HG02759 (cell line): ENCODE measurements around the gene ABCA7.
"Not testable (repeated sequence)": the region's sequence is repeated elsewhere in the genome, so short reads cannot be mapped to it uniquely, and the experiment has no call there.

Experiments
- ATAC-seq: cut with Tn5 transposase; IDR thresholded peaks from one replicate; pipeline ENCODE4 v1.9.1; 2021; ENCODE audit warnings: mild to moderate bottlenecking, moderate library complexity; ENCODE audit not compliant: unreplicated experiment

The ABCA7 gene

DNA sequence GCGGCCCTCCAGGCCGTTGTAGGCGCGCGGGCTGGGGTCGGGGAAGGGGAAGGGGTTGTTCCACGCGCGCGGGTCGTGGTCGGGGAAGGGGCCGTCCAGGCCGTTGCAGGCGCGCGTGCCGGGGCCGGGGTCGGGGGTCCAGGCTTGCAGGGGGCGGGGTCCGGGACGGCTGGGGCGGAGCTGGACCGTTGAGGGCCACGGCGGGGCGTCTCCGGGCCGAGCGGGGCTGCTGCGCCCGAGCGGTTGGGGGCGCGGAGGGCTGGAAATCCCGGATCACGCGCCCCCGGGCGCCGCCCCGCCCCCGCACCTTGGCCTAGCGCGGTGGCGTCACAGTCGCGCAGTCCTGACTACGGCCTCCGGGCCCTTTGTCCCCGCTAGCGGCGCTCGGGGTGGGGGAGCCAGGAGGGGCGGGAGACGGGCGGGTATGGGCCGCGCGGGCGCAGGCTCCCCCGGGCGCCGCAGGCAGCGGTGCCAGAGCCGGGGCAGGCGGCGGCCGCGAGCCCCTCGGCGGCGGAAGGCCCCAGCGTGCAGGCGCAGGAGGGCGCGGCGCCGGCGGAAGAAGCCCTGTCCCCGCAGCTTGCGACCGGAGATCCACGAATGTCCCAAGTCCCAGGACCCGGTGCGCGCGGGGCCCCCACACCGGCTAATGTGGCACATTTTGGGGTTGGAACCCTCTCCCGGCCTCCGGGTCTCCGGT lies 64.6 kb downstream of the ABCA7 start:
- peak; percentile 21 for ATAC-seq

DNA sequence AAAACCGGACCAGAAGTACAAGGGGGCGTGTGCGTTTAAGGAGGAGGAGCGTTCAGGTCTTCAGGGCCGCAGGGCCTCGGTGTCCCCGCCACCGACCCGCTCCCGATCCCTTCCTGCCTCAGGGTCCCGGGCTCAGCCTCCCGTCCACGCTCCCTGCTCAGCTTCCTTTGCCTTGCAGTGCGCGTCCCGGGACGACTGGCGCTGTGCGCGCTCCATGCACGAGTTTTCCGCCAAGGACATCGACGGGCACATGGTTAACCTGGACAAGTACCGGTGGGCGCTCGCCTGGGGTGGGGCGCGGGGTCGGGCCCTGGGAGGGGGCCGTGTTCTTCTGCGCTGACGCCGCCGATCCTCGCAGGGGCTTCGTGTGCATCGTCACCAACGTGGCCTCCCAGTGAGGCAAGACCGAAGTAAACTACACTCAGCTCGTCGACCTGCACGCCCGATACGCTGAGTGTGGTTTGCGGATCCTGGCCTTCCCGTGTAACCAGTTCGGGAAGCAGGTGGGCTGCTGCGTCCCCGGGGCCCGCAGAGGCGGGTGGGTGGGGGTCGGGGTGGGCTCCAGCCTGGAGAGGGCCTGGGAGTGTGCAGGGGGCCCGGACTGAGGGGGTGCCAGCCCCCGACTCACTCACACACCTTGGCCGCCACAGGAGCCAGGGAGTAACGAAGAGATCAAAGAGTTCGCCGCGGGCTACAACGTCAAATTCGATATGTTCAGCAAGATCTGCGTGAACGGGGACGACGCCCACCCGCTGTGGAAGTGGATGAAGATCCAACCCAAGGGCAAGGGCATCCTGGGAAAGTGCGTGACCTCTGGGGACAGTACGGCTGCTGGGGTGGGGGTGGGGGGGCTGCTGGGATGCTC lies 65.3 kb downstream of the ABCA7 start:
- no peak for ATAC-seq

DNA sequence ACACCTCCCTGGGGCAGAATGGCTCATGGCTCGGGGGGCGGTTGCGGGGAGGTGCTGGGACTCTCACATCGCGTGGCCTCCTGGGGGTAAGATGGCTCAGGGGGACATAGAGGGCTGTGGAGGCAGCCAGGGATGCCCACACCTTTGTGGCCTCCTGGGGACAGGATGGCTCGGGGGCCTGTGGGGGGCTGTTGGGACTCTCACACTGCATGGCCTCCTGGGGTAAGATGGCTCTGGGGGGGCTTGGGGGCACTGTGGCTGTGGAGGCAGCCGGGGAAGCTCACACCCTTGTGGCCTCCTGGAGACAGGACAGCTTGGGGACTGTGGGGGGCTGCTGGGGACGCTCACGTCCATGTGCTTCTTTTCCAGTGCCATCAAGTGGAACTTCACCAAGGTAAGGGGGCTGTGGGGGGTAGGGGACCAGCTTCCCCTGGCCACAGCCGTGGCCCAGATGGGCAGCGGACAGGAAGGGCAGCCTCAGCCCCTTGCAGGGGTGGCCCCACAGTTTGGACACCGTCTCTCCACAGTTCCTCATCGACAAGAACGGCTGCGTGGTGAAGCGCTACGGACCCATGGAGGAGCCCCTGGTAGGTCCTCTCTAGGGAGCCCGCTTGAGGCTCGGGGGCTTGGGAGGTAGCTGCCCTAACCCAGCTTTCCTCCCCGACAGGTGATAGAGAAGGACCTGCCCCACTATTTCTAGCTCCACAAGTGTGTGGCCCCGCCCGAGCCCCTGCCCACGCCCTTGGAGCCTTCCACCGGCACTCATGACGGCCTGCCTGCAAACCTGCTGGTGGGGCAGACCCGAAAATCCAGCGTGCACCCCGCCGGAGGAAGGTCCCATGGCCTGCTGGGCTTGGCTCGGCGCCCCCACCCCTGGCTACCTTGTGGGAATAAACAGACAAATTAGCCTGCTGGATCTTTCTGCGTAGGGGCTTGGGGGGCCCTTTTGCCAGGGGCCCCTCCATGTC lies 66.2 kb downstream of the ABCA7 start:
- ATAC-seq, result no peak

DNA sequence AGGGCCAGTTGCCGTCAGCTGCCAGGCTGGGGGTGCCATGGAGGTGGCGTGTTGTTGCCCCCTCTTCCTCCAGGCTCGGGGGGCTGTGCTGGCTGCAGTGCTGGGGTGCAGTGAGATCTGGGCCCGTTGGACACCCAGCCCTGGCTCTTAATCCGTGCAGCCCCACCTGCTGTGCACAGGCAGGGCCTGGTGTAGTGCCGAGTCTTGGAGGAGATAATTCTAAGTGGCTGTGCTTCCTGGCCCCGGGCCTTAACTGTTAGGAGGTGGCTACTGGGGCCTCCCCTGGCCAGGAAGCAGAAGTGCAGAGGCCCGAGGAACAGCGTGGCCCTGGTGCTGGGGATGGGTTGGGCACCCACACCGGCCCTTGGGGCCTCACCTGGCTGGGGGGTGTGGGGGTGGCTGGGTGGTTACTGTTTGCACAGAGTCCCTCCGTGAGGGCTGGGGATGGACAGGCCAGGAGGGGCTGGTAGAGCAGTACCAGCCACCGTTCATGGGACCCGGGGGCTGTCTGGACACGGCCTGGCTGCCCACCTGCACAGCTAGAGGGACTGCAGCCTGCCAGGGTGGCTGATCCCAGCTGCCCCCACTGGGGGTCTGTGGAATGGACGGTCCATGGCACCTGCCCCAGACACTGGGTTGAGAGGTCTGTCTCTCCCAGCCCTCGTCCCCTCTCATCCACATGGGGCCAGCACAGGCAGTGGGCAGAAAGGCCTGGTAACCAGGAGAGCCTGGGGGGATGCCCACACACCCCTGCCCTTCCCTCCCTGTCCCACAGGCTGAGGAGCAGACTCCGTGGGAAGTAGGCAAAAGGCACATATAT lies 67.1 kb downstream of the ABCA7 start:
- no peak for ATAC-seq

DNA sequence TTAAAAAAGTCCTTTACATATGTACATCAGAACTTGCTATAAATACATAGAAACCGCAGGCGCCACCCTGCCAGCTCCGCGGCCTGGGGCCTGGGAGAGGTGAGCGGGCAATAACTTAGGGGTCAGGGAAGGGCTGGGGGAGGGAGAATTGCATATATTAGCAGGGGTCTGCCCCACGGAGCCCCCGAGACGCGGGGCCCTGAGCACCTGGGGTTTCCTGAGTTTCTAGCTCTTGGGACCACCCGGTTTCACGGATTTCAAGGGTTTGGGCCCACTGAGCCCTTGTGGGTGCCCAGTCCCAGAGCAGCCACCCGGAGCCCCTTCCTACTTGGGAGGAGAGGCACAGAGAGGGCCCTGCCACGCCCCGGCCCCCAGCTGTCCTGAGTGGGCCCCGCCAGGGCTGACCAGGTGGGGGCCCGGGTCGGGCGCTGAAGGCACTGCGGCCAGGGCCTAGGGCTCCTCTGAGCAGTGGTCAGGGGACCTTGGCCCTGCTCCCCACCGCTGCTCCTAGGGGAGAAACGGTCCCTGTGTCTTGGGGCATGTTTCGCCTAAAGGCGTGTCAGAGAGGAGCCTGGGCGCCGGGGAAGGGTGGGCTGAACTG lies 67.9 kb downstream of the ABCA7 start:
- ATAC-seq, result no peak

DNA sequence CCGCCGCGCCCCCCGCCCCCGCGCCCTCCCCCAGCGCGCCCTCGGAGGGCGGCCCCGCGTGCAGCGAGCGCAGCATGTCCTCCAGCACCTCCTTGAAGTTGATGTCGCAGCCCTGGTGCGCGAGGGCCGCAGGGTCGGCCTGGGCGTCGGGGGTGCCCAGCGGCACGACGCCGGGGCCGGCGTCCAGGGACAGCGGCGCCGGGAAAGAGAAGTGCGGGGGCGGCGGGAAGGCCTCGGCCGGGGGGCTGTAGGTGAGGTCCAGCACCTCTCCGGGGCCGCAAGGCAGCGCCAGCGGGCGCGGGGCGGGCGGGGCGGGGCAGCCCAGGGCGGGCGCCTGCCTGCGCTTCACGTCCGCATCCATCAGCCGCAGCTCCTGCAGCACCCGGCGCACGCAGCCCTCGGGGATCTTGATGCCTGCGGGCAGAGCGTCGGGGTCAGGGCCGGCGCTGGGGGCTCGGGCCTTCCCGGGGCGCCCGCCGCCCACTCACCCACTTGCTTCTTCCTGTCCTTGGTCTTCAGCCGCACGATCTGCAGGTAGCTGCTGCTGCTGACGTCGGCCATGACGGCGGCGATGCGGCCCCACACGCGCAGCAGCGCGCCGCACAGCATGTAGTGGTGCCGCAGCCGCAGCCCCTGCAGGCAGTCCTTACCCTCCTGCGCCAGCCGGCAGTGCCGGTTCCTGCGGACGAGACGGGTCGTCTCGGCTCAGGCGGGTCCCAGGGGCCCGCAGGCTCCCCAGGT lies 68.6 kb downstream of the ABCA7 start:
- no peak for ATAC-seq

DNA sequence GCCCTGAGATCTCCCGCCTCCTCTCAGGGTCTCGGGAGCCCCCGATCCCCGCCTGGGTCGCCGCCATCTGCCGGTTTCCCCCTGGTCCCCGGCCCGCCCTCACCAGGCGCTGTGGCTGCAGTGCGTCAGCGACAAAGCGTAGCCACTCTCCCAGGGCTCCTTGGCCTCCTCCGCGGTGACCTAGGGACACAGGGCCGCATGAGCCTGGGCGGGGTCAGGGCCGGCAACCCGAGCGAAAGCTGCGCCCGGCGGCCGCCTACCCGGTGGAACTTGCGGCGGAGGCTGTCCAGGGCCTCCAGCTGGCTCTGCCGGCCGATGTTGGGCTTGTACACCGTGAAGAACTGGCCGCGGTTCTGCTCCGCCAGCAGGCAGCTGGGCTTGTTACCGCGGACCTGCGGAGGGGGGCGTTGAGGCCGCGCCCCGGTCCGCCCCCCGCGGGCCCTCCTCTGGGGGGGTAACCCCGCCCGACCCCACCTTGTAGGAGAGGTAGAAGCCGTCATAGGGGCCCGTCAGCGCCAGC lies 69.2 kb downstream of the ABCA7 start:
- ATAC-seq, result no peak

DNA sequence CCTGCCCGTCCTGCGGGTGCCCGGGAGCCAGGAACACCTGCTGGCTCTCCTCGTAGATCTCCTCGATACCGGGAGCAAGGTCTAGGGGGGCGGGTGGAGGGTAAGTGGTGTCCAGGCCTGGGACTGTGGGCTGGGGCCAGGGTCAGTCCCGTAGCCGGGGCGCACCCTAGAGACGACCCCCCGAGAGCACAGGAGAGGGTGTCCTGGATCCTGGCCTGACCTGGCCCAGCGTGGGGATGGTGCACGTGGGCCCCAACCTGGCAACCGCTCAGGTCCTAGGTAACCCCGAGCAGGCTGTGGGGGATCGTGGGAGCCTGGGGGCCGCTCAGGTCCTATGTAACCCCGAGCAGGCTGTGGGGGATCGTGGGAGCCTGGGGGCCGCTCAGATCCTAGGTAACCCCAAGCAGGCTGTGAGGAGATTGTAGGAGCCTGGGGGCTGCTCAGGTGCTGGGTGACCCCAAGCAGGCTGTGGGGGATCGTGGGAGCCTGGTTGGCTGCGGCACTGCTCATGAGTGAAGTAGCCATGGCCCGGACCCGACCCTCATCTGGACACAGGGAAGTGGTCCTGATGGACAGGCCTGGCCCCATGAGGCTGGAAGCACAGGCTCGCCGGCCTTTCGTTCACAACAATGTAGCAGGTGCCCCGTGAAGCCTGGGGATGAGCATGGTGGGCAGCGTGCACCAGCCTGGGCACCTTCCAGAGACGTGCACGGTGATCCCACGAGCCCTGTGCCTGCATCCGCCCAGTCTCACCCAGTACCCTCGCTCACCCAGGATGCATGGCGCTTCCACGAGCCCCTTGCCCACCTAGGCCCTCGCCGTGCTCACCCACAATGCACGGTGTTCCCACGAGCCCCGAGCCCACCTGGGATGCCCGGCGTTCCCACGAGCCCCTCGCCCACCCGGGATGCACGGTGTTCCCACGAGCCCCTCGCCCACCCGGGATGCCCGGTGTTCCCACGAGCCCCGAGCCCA lies 70.1 kb downstream of the ABCA7 start:
- ATAC-seq, result no peak

DNA sequence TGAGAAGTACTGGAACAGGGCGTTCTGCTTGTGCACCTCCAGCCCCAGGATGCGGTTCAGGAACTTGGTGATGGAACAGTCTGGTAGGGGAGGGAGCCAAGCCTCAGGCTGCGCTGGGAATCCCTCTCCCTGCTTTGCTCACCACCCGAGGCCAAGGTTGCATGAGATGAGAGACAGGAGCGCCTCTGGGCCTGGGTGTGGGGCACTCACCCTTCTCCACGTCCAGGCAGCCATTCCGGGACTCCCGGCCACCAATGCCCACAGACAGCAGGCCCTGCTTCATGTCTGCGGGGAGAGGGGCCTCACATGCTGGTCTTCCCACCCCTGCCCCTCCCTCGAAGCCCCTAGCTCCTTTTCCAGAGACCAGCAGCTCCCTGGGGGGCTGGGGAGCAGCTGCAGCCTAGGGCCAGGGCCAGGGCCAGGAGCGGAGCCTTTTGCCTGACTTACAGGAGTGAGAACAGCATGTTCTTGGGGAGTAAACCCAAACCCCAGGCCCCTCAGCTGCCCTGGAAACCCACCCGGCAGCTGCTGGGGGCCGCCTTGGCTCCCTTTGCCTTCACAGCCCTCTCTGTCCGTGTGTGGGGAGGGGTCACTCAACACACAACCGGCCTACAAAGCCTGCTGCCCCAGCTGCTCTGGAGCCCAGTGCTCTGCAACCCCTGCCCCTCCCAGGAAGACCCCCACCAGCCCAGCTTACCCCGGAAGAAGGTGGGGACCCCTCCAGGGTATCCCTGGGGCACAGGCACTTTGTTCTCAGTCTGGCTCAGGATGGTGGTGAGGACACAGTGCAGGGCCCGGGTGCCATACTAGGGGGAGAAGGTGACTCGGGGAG lies 71.1 kb downstream of the ABCA7 start:
- no peak for ATAC-seq

DNA sequence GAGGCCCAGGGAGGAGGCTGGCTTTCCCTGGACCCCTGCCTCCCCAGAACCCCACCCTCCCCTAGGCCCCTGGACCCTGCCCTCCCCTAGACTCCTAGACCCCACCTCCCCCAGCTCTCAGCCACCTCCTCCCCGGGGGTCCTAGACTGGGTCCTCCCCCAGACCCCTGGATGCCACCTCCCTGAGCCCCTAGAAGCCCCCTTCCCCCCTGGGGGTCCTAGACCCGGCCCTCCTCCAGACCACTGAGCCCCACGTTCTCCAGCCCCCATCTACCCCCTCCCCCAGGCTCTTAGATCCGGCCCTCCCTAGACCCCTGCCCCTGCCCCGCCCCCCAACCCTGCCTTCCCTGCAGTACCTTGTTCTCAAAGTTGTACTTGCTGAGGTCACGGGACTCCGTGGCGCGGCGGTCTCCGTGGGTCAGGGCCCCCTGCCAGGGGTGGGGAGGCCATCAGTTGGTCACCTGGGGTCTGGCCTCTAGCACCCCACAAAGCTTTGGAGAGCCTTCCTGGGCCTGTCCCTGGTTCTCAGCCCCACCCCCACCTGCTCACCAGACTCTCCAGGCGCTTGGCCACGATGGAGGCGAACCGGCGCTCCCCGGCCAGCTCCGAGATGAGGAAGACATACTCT lies 71.8 kb downstream of the ABCA7 start:
- no peak for ATAC-seq

DNA sequence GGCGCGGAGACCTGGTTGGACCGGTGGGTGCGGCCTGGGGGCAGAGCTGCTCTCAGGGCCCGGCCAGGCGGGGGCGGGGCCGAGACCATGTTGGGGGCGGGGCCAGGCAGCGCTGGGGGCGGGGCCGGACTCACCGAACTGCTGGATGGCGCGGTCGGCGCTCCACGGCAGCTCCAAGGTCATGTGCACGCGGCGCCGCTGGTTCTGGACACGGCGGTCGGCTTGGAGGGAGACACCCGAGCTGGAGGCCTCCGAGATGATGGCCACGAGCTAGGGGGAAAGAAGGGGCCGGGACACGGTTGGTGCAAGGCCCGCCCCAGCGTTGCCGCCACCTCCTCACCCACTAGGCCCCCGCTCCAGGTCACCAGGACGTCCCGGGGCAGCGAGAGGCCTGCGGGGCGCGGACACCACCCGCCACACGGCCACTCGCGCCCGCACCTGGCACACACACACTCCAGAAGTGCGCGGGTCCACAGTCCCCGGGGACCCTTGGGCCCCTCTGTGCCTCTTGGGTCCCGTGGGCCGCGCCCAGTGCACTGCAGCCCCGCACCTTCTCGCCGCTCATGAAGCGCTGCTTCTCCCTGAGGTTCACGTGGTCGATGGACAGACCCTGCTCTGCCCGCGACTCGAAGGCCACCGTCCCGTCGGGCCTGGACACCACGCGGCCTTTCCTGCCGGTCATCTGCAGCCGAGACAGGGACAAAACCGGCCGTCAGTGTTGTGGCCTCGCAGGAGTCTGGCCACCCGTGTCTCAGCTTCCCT lies 72.5 kb downstream of the ABCA7 start:
- ATAC-seq, result no peak

DNA sequence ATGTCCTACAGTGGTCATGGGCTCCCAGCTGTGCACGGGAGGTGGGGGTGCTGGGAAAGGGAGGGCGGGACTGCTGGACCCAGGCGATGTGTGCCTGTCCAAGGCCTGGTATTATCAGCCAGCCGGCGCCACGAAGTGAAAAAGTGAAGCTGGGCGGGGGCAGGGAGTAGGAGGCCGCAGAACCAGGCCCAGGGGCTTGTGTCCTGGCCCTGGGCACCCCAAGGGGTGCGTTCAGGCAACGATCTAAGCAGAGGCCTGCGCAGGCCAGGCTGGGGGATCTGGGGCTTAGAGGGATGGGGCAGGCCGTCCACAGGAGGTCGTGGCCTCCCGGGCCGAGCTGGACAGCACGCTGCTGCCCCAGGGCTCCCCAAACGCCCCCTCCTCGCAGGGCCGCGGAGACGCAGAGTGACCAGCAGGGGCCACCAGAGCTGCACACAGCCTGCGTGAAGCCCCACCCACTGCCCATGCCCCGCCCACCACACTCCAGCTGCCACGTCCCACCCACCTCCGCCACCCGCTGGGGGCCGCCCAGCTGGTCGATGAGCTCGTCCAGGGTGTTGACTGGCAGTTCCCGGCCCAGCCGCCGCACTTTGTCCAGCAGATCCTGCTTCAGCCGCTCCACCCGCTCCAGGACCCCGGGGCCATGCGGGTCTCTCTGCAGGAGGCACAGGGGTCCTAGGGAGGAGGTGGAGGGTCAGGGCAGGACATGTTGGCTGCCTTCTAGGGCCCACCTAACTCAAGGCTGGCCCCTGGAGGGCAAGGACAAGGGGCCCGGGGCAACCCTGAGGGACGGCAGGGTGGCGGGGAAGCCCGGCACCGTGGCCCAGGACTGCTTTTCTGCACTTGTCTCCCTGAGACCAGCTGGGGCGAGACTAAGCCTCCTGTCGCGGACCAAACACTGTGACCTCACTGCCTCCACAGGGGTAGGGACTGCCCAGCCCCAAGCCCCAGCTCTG lies 73.4 kb downstream of the ABCA7 start:
- peak; percentile 58 for ATAC-seq

DNA sequence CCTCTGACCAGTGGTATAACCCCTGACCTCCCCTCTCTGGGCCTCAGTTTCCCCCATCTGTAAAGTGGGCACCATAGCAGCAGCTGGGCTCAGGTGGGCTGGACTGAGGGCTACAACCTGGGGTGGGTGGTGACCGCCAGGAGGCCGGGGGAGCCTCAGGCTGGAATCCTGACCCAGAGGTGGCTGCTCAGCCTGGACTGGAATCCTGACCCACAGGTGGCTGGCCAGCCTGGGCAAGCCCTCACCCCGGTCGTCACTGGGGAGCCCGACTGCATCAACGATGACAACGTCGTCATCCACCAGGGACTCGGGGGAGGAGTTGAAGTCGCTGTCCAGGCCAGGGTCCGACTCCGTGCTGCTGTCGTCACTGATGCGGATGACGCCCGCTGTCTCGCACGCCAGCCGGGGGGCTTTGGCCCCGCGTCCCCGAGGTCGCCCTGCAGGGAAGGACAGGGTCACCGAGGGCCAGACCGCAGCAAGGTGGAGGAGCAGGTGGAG lies 74.1 kb downstream of the ABCA7 start:
- no peak for ATAC-seq

DNA sequence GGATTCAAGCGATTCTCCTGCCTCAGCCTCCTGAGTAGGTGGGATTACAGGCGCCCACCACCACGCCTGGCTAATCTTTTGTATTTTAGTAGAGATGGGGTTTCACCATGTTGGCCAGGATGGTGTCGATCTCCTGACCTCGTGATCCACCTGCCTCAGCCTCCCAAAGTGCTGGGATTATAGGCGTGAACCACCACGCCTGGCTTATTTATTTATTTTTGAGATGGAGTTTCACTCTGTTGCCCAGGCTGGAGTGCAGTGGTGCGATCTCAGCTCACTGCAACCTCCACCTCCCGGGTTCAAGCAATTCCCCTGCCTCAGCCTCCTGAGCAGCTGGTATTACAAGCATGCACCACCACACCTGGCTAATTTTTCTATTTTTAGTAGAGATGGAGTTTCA lies 74.8 kb downstream of the ABCA7 start:
- not testable (repeated sequence) for ATAC-seq
